ENCODE measurements around the gene RAB41. TPM values are rescaled to one million over a fixed set of nuclear protein-coding genes. Genes with fewer than 3 reads are reported as not detected.

RAB41 gene
- total and polyA plus RNA-seq, 8 donors = 0.71 to 1.9 (median 1.3) TPM; not detected in 2

DNA sequence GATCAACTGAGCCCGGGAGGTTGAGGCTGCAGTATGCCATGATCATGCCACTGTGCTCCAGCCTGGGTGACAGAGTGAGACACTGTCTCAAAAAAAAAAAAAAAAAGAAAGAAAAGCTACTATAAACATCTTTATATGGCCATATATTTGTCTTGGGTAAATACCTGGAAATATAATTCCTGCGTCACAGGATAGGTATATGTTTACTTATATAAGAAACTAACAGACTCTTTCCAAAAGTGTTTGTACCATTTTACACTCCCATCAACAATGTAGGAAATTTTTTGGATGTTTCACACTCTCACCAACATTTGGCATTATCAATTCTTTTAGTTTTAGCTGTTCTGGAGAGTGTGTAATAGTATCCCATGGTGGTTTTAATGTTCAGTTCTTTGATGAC lies 34.7 kb upstream of the RAB41 start:
- no peak overlapping the region for H3K27ac ChIP-seq

GRCh38 chrX:70252491-70252890 lies 29.5 kb upstream of the RAB41 start:
- DNase-seq (no peak), ATAC-seq (no peak)
- Histone ChIP-seq H3K4me3 (no peak overlapping the region), H3K4me1 (no peaks in the 10 kb centered on the region), H3K27me3 (peaks cover 0 to under 1% of the 10 kb centered on the region in 2 donors), H3K36me3 (no peaks in the 10 kb centered on the region), H3K27ac (no peak overlapping the region), H3K9me3 (no peaks in the 10 kb centered on the region)
- intact Hi-C loops (cut with DNase I) = no loop called here
- TF ChIP-seq, protein P1, sequence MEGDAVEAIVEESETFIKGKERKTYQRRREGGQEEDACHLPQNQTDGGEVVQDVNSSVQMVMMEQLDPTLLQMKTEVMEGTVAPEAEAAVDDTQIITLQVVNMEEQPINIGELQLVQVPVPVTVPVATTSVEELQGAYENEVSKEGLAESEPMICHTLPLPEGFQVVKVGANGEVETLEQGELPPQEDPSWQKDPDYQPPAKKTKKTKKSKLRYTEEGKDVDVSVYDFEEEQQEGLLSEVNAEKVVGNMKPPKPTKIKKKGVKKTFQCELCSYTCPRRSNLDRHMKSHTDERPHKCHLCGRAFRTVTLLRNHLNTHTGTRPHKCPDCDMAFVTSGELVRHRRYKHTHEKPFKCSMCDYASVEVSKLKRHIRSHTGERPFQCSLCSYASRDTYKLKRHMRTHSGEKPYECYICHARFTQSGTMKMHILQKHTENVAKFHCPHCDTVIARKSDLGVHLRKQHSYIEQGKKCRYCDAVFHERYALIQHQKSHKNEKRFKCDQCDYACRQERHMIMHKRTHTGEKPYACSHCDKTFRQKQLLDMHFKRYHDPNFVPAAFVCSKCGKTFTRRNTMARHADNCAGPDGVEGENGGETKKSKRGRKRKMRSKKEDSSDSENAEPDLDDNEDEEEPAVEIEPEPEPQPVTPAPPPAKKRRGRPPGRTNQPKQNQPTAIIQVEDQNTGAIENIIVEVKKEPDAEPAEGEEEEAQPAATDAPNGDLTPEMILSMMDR (IDR thresholded peaks at IDR 0.05) = no peak

More for the DNA sequence above, 34.7 kb upstream of the RAB41 start:
- H3K4me3 ChIP-seq = no peak overlapping the region
- TF ChIP-seq, protein P1 (IDR thresholded peaks at IDR 0.05) = no peak
- no peak for ATAC-seq
- DNase-seq = no peak
- intact Hi-C loops (cut with DNase I) = no loop called here
- H3K27me3 ChIP-seq = peaks cover 0 to 3% of the 10 kb centered on the region in 2 donors
- H3K9me3 ChIP-seq = no peaks in the 10 kb centered on the region
- H3K36me3 ChIP-seq = no peaks in the 10 kb centered on the region
- H3K4me1 ChIP-seq = no peaks in the 10 kb centered on the region

DNA sequence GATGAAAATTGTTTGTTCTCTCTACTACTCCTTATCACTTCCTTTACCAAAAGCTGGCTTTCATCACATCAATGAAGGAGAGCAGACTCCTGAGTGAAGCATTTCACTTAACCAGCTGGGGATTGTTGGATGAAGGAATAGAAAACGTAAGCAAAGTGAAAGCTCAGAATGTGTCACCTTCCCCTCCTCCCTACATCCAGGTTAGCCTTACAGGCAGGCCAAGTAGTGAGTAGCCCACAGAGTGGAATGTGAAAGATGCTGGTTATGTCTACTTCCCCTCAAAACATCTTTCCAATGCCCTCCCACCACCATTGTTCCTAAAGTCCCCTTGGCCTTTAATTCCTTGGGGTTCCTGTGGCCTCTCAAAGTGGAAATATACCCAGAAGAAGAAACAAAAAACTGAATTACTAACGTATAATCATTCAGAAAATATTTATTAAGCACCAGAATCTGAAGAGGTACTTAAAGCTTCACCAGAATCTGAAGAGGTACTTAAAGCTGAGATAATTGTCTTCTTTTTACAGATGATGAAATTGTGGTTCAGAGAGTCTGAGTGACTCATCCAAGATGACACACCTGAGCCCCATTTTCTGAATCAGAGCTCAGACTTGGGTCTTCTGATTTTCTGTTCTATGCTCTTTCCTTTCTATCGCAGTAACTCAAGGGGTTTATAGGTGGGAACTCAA lies 28.5 kb upstream of the RAB41 start:
- Histone ChIP-seq H3K9me3 (no peaks in the 10 kb centered on the region), H3K36me3 (no peaks in the 10 kb centered on the region), H3K27ac (no peak overlapping the region), H3K4me1 (no peaks in the 10 kb centered on the region), H3K4me3 (no peak overlapping the region), H3K27me3 (no peaks in the 10 kb centered on the region)
- TF ChIP-seq, protein P1 (IDR thresholded peaks at IDR 0.05) = no peak
- DNase-seq (no peak), ATAC-seq (no peak)
- intact Hi-C loops (cut with DNase I) = no loop called here

- DNase-seq (no peak), ATAC-seq (no peak)
- intact Hi-C loops (cut with DNase I) = no loop called here
- TF ChIP-seq, protein P1 (IDR thresholded peaks at IDR 0.05) = no peak
- H3K27ac ChIP-seq = no peak overlapping the region
- H3K4me1 ChIP-seq = no peaks in the 10 kb centered on the region
- no peaks in the 10 kb centered on the region for H3K36me3 ChIP-seq
- H3K27me3 ChIP-seq = no peaks in the 10 kb centered on the region
- no peak overlapping the region for H3K4me3 ChIP-seq
- no peaks in the 10 kb centered on the region for H3K9me3 ChIP-seq
These were observed 27.9 kb upstream of the RAB41 start for GRCh38 chrX:70254063-70254400.

DNA sequence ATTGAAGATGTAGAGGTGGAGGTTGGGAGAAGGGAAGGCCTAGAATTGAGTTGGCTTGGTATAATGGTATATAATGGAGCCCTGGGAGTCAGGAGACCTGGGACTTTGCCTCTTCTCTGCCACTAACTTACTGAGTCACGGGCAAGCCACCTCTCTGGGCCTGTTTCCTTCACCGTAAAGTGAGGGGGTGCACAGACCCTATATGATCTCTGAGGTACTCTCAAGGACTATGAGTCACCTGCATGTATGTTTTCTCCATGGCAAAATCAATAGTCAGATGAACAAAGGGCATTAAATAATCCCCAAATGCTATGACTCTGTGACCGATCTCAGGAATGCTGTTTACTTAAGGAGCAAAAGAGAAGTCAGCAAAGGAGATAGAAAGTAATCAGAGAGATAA lies 27.1 kb upstream of the RAB41 start:
- H3K36me3 ChIP-seq = no peaks in the 10 kb centered on the region
- intact Hi-C loops (cut with DNase I) = no loop called here
- H3K9me3 ChIP-seq = no peaks in the 10 kb centered on the region
- DNase-seq (no peak), ATAC-seq (no peak)
- no peaks in the 10 kb centered on the region for H3K4me1 ChIP-seq
- no peak overlapping the region for H3K4me3 ChIP-seq
- TF ChIP-seq, protein P1 (IDR thresholded peaks at IDR 0.05) = no peak
- no peak overlapping the region for H3K27ac ChIP-seq
- no peaks in the 10 kb centered on the region for H3K27me3 ChIP-seq

Measured in left lung (tissue), 10 donors.